ENCODE results near the gene MTG2. TPM values are rescaled to one million over a fixed set of nuclear protein-coding genes. Genes with fewer than 3 reads are reported as not detected.

MTG2 gene
- total RNA-seq, 2 donors from 2014 or later, result 19.8 to 23.8 TPM

- DNase-seq (ENCODE audit: low spot score), result no peak
- intact Hi-C loops (cut with DNase I), result no loop called here
Measured at GRCh38 chr20:62211216-62211615, 28.4 kb downstream of the MTG2 start.

GRCh38 chr20:62211769-62212288, 29.0 kb downstream of the MTG2 start:
- intact Hi-C loops (cut with DNase I), result no loop called here

GRCh38 chr20:62212299-62212698, 29.5 kb downstream of the MTG2 start:
- intact Hi-C loops (cut with DNase I), result no loop called here
- DNase-seq (ENCODE audit: low spot score), result no peak

More at GRCh38 chr20:62211769-62212288, 29.0 kb downstream of the MTG2 start:
- DNase-seq (ENCODE audit: low spot score), result no peak

GRCh38 chr20:62214067-62214466, 31.2 kb downstream of the MTG2 start:
- no peak for DNase-seq (ENCODE audit: low spot score)
- intact Hi-C loops (cut with DNase I), result no loop called here

GRCh38 chr20:62215020-62215990, 32.5 kb downstream of the MTG2 start:
- intact Hi-C loops (cut with DNase I), result no loop called here
- no peak for DNase-seq (ENCODE audit: low spot score)

- intact Hi-C loops (cut with DNase I), result no loop called here
- no peak for DNase-seq (ENCODE audit: low spot score)
Measured at GRCh38 chr20:62215991-62216635, 33.3 kb downstream of the MTG2 start.

DNA sequence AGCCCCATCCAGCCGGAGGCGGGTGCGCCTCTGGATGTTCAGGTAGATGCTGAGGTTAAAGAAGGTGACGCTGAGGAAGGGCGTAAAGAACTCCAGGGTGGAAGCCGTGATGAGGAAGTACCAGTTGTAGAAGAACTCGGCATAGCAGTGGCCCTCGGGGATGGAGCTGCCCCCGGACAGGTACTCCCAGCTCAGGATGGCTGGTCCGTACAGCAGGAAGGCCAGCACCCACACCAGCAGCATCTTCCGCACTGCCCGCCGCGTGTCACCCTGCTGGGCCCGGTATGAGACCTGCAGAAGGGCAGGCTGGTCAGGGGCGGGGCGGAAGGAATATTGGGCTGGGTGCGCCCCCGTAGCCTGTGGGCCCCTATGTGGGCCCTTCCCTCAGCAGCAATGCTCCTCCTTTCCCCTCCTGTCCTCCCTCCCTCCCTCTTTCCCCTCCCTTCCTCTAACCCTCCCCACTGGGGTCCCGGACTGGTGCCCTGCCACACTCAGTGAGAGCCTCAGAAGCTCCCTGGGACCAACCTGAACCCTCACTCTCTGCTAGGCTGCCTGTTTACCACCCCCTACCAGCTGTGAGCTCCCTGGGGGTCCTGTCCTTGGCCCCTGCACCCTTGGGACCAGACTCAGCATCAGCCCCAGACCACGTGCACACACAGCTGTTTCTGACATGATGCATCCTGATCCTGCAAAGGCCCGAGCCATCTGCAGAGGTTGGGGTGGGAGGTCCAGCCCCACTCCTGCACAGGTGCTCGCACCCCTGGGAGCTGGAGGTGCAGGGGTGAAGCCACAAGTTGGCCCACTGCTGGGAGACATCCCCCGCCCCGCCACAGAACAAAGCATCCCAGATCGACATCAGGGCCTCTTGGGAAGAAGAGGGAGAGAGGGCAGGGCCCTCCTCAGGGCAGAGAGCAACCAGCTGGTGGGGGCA, 34.1 kb downstream of the MTG2 start:
- no peak for DNase-seq (ENCODE audit: low spot score)
- intact Hi-C loops (cut with DNase I), result no loop called here

GRCh38 chr20:62217913-62218773, 35.3 kb downstream of the MTG2 start:
- intact Hi-C loops (cut with DNase I), result no loop called here
- no peak for DNase-seq (ENCODE audit: low spot score)

DNA sequence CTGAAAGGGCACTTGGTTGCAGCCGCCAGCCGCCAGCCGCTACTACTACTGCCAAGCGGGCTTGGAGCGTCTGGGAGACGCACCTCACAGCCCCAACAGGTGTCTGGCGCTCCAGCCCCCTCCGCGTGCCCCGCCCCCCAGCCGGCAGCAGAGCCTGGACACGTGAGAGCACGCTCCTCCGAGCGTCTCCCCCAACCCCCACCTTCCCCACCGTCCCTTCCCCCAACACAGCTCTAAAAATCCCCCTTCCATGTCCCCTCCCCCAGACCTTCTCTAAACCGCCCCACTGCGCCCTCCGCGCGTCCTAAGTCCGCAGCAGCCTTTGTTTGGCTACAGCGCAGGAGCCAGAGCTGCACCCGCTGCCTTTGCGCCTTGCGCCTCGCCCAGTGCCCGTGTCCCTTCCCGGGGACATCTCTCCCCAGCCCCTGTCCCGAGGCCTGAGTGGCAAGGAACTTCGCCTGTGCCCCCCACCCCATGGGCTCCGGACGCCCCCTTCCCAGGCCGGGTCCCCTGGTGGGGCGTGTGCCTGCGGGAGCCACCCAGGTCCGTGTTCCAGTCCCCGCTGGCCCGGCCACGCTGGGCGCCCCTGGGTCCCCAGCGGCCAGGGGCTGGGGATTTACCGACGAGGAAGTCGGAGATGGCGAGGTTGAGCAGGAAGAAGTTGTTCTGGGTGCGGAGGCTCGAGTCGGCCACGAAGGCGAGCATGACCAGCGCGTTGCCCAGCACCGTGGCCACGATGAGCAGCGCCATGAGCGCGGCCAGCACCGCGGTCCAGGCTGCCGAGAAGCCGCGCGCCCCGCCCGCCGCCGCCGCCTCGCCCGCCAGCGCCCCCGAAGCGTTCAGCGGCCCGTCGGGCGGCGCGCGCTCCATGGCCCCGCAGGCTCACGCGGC, 36.5 kb downstream of the MTG2 start:
- intact Hi-C loops (cut with DNase I), result no loop called here
- no peak for DNase-seq (ENCODE audit: low spot score)

- intact Hi-C loops (cut with DNase I), result no loop called here
- no peak for DNase-seq (ENCODE audit: low spot score)
Measured at GRCh38 chr20:62219992-62220665, 37.3 kb downstream of the MTG2 start, which contains the start of gene HRH3. HRH3 (minus strand) TSS chr20:62220278; CDS start chr20:62219970, 308 bp downstream.

- no peak for DNase-seq (ENCODE audit: low spot score)
- intact Hi-C loops (cut with DNase I), result no loop called here
Measured at GRCh38 chr20:62220666-62221568, 38.1 kb downstream of the MTG2 start.

DNA sequence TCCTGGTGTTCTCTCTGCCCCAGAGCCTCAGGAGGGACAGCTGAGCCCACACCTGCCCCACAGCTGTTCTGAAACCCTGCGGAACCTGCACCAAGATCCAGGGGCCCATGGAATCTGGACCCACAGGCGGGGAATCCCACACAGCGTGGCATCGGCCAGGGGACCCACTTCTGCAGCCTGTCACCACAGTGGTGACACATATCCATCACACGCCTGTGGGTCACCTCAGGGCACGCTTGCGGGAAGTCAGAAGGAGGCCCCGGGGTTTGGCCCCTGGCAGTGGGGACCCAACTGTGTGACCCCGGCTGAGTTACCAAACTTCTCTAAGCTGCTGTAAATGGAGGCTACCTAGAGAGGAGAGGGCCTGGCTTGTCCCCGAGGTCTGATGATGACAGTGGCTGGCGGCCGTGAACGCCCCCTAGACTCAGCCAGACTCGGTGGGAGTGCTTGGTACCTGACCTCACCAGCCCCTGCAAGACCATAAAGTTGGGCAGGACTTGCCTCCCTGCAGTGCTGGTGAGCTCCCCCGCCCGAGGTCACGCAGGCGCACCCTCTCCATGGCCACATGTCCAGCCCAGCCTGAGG, 39.5 kb downstream of the MTG2 start:
- intact Hi-C loops (cut with DNase I), result no loop called here
- DNase-seq (ENCODE audit: low spot score), result no peak

DNA sequence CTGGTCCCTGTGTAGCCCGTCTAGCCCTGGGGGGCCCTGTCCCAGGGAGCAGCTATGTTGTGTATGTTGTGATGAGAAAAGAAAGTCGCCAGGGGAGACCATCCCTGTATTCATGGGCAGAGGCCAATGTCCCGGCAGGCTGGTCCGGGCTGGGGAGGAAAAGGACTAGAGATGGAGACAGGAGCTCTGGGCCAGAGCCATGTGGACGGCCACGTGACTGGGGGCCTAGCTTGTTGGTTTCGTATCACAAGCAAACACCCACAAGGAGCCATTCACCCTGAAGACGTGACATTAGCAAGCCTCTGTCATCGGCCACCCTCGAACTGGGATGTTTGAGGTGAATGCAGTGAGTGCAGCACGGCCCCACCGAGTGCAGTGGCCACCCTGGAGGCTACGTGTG, 40.1 kb downstream of the MTG2 start:
- intact Hi-C loops (cut with DNase I), result no loop called here
- DNase-seq (ENCODE audit: low spot score), result no peak

GRCh38 chr20:62223571-62223970, 40.7 kb downstream of the MTG2 start:
- DNase-seq (ENCODE audit: low spot score), result no peak
- intact Hi-C loops (cut with DNase I), result no loop called here

GRCh38 chr20:62224113-62224855, 41.5 kb downstream of the MTG2 start:
- no peak for DNase-seq (ENCODE audit: low spot score)
- intact Hi-C loops (cut with DNase I), result no loop called here

Measured in posterior vena cava (tissue), 2 donors.